PC-3 (cell line): Measurements from ENCODE around the gene TFDP2. TPM values are rescaled to one million over a fixed set of nuclear protein-coding genes. Genes with fewer than 3 reads are reported as not detected.

Experiments
- ATAC-seq: fragments of 200-7000 bp; cut with Tn5 transposase; 2 replicates; pipeline ENCODE4 v1.9.1; 2020; ENCODE audit warnings: mild to moderate bottlenecking, moderate library complexity
- BruUV-seq: library from RNA; stranded (reverse); fragments of 400-500 nt; replicated peaks from 2 replicates; lab custom pipeline; 2021; lab: Mats Ljungman, UMichigan
- CTCF ChIA-PET: fragments of 300-600 bp; sonication (Branson Sonifier 250); formaldehyde crosslinking; loops from one replicate; lab custom pipeline; 2022; ENCODE audit warnings: antibody characterized with exemption; lab: Charles Lee
- POLR2A ChIA-PET: fragments of 300-600 bp; sonication (Branson Sonifier 250); formaldehyde crosslinking; loops from one replicate; lab custom pipeline; 2022; ENCODE audit warnings: antibody characterized with exemption; ENCODE audit not compliant: unreplicated experiment; lab: Charles Lee
- DNase-seq: peaks from one replicate; pipeline ENCODE4 v3.0.0-alpha.2; 2015
- H2AFZ ChIP-seq: fragments of 300-600 bp; sonication (generic); 2 replicates; pipeline ENCODE4 v1.6.0; 2016; ENCODE audit warnings: antibody characterized with exemption, low read length
- H3F3A ChIP-seq: fragments of 300-600 bp; sonication (generic); one replicate; pipeline ENCODE4 v1.6.0; 2017; ENCODE audit warnings: antibody characterized with exemption, low read length, control low read depth, mild to moderate bottlenecking; ENCODE audit not compliant: unreplicated experiment
- H3K27ac ChIP-seq: fragments of 300-600 bp; sonication (generic); 2 replicates; pipeline ENCODE4 v1.5.1; 2016; ENCODE audit warnings: mild to moderate bottlenecking, low read length
- H3K27me3 ChIP-seq: fragments of 300-600 bp; sonication (generic); 2 replicates; pipeline ENCODE4 v1.6.1; 2016; ENCODE audit warnings: low read length, mixed read lengths
- H3K36me3 ChIP-seq: fragments of 300-600 bp; sonication (generic); 2 replicates; pipeline ENCODE4 v1.6.1; 2016; ENCODE audit warnings: low read depth, mixed run types, low read length, mixed read lengths
- H3K4me1 ChIP-seq: fragments of 300-600 bp; sonication (generic); 2 replicates; pipeline ENCODE4 v1.5.1; 2016; ENCODE audit warnings: low read length; ENCODE audit not compliant: insufficient read depth
- H3K4me2 ChIP-seq: fragments of 300-600 bp; sonication (generic); 2 replicates; pipeline ENCODE4 v1.6.0; 2016; ENCODE audit warnings: low read length
- H3K4me3 ChIP-seq: fragments of 300-600 bp; sonication (generic); 2 replicates; pipeline ENCODE4 v1.5.1; 2016; ENCODE audit warnings: mild to moderate bottlenecking, low read length, mixed read lengths
- H3K79me2 ChIP-seq: fragments of 300-600 bp; sonication (generic); 2 replicates; pipeline ENCODE4 v1.6.1; 2017; ENCODE audit warnings: low read length, mixed read lengths
- H3K9ac ChIP-seq: fragments of 300-600 bp; sonication (generic); 2 replicates; pipeline ENCODE4 v1.6.0; 2016; ENCODE audit warnings: mild to moderate bottlenecking, low read length
- H3K9me2 ChIP-seq: fragments of 300-600 bp; sonication (generic); replicated peaks from 2 replicates; pipeline ENCODE4 v1.6.1; 2016; ENCODE audit warnings: mixed run types, low read length, mixed read lengths
- H3K9me3 ChIP-seq: fragments of 300-600 bp; sonication (generic); 2 replicates; pipeline ENCODE4 v1.6.1; 2016; ENCODE audit warnings: low read length, mixed read lengths
- H4K20me1 ChIP-seq: fragments of 300-600 bp; sonication (generic); 2 replicates; pipeline ENCODE4 v1.6.1; 2016; ENCODE audit warnings: low read length, mixed read lengths
- CTCF ChIP-seq: fragments of 300-600 bp; sonication (generic); conservative IDR thresholded peaks from 2 replicates; pipeline ENCODE4 v1.5.1; 2017; ENCODE audit warnings: antibody characterized with exemption, low read depth, mild to moderate bottlenecking, low read length
- EZH2 ChIP-seq: fragments of 300-600 bp; sonication (generic); IDR thresholded peaks from one replicate; pipeline ENCODE4 v1.6.1; 2017; ENCODE audit warnings: antibody characterized with exemption, mild to moderate bottlenecking, low read length; ENCODE audit not compliant: unreplicated experiment
- EZH2phosphoT487 ChIP-seq: fragments of 300-600 bp; sonication (generic); IDR thresholded peaks from 2 replicates; pipeline ENCODE4 v1.6.1; 2018; ENCODE audit warnings: mild to moderate bottlenecking, antibody characterized with exemption, low read length, borderline replicate concordance
- intact Hi-C: fragments of 100-400 bp; cut with micrococcal nuclease; formaldehyde crosslinking; loops from 2 replicates; pipeline ENCODE4 v1.9.0; 2023
- total RNA-seq: library from RNA; depleted of rRNA; stranded (reverse); fragments of >200 nt; gene quantifications from 2 replicates; pipeline ENCODE4 v1.2.3, GENCODE V29; 2014

Gene TFDP2
- total RNA-seq, 1 experiment from 2014 or later: 37.9 TPM

GRCh38 chr3:141959589-141960554 lies 189.5 kb downstream of the TFDP2 start:
- H3K79me2 ChIP-seq: no peaks in the 10 kb centered on the region
- H4K20me1 ChIP-seq: no peaks in the 10 kb centered on the region
- intact Hi-C loops: loop anchor here (5.0 kb wide), 2 partner anchors 167 to 322 kb away; no protein-coding TSS in a partner anchor
- H3K9me2 ChIP-seq: no peaks in the 10 kb centered on the region
- no peaks in the 10 kb centered on the region for H3K9me3 ChIP-seq
- TF ChIP-seq EZH2: no peak
- no peak for TF ChIP-seq CTCF
- TF ChIP-seq EZH2phosphoT487: no peak
- H3K4me2 ChIP-seq: peak overlapping the region; percentile 30
- no peak overlapping the region for H2AFZ ChIP-seq
- H3K9ac ChIP-seq: no peak overlapping the region
- peak; percentile 79 for ATAC-seq
- BruUV-seq: no TSS peak
- no peaks in the 10 kb centered on the region for H3F3A ChIP-seq
- ChIA-PET POLR2A (interaction anchor here (0.6 kb wide), 1 partner anchor 72 kb away, joined by 5 read pairs; no protein-coding TSS in a partner anchor), CTCF (no interaction called here)
- H3K4me3 ChIP-seq: no peak overlapping the region
- no peaks in the 10 kb centered on the region for H3K27me3 ChIP-seq
- peak; percentile 68 for DNase-seq
- peak overlapping the region; percentile 0; the same call in 1 of the 2 replicates for H3K27ac ChIP-seq
- peaks cover 18% of the 10 kb centered on the region for H3K4me1 ChIP-seq
- peaks cover 6% of the 10 kb centered on the region; the same call in 1 of the 2 replicates for H3K36me3 ChIP-seq

- no peak for ATAC-seq
- Histone ChIP-seq H3K4me3 (no peak overlapping the region), H3K4me2 (no peak overlapping the region), H3K9me2 (no peaks in the 10 kb centered on the region), H3F3A (no peaks in the 10 kb centered on the region), H3K36me3 (peaks cover 6% of the 10 kb centered on the region; the same call in 1 of the 2 replicates), H3K79me2 (no peaks in the 10 kb centered on the region), H3K4me1 (peaks cover 10% of the 10 kb centered on the region), H3K9me3 (no peaks in the 10 kb centered on the region), H2AFZ (no peak overlapping the region), H3K9ac (no peak overlapping the region), H4K20me1 (no peaks in the 10 kb centered on the region), H3K27ac (no peak overlapping the region), H3K27me3 (no peaks in the 10 kb centered on the region)
- DNase-seq: no peak
- CTCF ChIA-PET: interaction anchor here (0.7 kb wide), 1 partner anchor 26 kb away, joined by 3 read pairs; no protein-coding TSS in a partner anchor
- TF ChIP-seq EZH2 (no peak), CTCF (no peak), EZH2phosphoT487 (no peak)
- no TSS peak for BruUV-seq
- POLR2A ChIA-PET: no interaction called here
- intact Hi-C loops: no loop called here
Observed at GRCh38 chr3:141955175-141955574, 194.2 kb downstream of the TFDP2 start.
